RCC 7860 (cell line): ENCODE results near the gene SYNJ2.
"Not testable (repeated sequence)": the region's sequence is repeated elsewhere in the genome, so short reads cannot be mapped to it uniquely, and the experiment has no call there.

ENCODE experiments used
- DNase-seq: peaks from one replicate; pipeline ENCODE4 v3.0.0-alpha.2; 2015; ENCODE audit warnings: low spot score
- FAIRE-seq: peaks from 2 replicates; lab custom pipeline; 2012; peaks lifted over from hg19 to GRCh38; lab: Jason Lieb, UNC

The SYNJ2 gene

GRCh38 chr6:157981395-157982101, at the start of gene SYNJ2:
TSS of gene SYNJ2 (plus strand) at chr6:157981863. CDS start at chr6:157981962, 99 bp downstream.
- peak; percentile 67 for DNase-seq

GRCh38 chr6:157935786-157936185, 45.9 kb upstream of the SYNJ2 start:
- FAIRE-seq (no peak), DNase-seq (no peak)

More at GRCh38 chr6:157981395-157982101, at the start of gene SYNJ2:
- FAIRE-seq, result no peak

GRCh38 chr6:157937318-157937717, 44.3 kb upstream of the SYNJ2 start:
- no peak for FAIRE-seq
- no peak for DNase-seq

- DNase-seq (no peak), FAIRE-seq (no peak)
Observed at GRCh38 chr6:157937916-157938315, 43.7 kb upstream of the SYNJ2 start.

- not testable (repeated sequence) for DNase-seq, FAIRE-seq
Observed at GRCh38 chr6:157940375-157941036, 41.2 kb upstream of the SYNJ2 start.

- no peak for FAIRE-seq
- no peak for DNase-seq
Observed at GRCh38 chr6:157941101-157941863, 40.4 kb upstream of the SYNJ2 start.

GRCh38 chr6:157942351-157942750, 39.3 kb upstream of the SYNJ2 start:
- DNase-seq, result no peak
- no peak for FAIRE-seq

- FAIRE-seq, result no peak
- DNase-seq, result no peak
Observed at GRCh38 chr6:157943249-157943963, 38.3 kb upstream of the SYNJ2 start.

GRCh38 chr6:157943964-157944283, 37.7 kb upstream of the SYNJ2 start:
- FAIRE-seq (no peak), DNase-seq (no peak)

GRCh38 chr6:157944983-157945931, 36.4 kb upstream of the SYNJ2 start:
- FAIRE-seq (no peak), DNase-seq (no peak)

- DNase-seq, result no peak
- FAIRE-seq, result no peak
Observed at GRCh38 chr6:157946053-157946617, 35.5 kb upstream of the SYNJ2 start.

GRCh38 chr6:157946865-157947532, 34.7 kb upstream of the SYNJ2 start:
- no peak for FAIRE-seq

GRCh38 chr6:157950899-157951298, 30.8 kb upstream of the SYNJ2 start:
- DNase-seq, FAIRE-seq: not testable (repeated sequence)

More at GRCh38 chr6:157946865-157947532, 34.7 kb upstream of the SYNJ2 start:
- DNase-seq, result no peak

GRCh38 chr6:157951828-157952227, 29.8 kb upstream of the SYNJ2 start:
- no peak for FAIRE-seq

GRCh38 chr6:157952861-157953351, 28.8 kb upstream of the SYNJ2 start:
- DNase-seq, result no peak
- no peak for FAIRE-seq

More at GRCh38 chr6:157951828-157952227, 29.8 kb upstream of the SYNJ2 start:
- no peak for DNase-seq

- no peak for DNase-seq
- FAIRE-seq, result no peak
Observed at GRCh38 chr6:157953580-157954091, 28.0 kb upstream of the SYNJ2 start.

- FAIRE-seq, result no peak
Observed at GRCh38 chr6:157954150-157955117, 27.2 kb upstream of the SYNJ2 start.

More at GRCh38 chr6:157954150-157955117, 27.2 kb upstream of the SYNJ2 start:
- no peak for DNase-seq
